Measurements from ENCODE around the gene NTPCR.

Gene NTPCR

GRCh38 chr1:232965124-232965911, 14.9 kb downstream of the NTPCR start:
- no peak for DNase-seq

- DNase-seq, result no peak
Measured at GRCh38 chr1:232965912-232966217, 15.5 kb downstream of the NTPCR start.

DNA sequence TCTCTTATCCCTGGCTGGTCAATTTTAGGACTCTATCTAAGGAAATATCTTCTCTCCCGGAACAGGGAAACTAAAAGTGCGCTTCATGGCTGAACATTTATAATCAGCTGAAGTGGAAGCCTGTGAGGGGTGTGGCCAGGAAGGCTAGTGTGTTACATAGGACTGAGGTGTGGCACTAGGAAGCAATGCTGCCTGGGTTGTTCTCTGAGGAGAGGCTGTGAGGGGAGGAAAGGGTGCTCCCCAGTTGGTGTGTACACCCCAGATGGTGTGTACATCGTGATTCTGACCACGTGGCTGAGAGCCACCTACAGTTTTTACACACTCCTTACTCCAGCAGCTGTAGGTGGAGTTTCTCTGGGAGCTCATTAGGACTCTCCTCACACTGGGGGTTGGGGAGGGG, 16.3 kb downstream of the NTPCR start:
- no peak for DNase-seq

- no peak for DNase-seq
Measured at GRCh38 chr1:232968391-232968790, 18.0 kb downstream of the NTPCR start.

- no peak for DNase-seq
Measured at GRCh38 chr1:232968965-232969364, 18.6 kb downstream of the NTPCR start.

DNA sequence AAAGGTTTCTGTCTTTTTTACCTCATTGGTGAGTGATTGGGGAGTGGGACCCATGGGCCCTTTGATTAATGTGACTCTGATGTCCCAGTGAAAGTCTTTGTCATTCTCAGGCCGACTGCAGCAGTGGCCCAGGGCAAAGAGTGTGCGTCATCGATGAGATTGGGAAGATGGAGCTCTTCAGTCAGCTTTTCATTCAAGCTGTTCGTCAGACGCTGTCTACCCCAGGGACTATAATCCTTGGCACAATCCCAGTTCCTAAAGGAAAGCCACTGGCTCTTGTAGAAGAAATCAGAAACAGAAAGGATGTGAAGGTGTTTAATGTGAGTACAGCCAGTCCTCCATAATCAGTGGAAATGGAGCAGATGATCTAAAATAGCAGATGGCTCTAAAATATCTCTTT, 19.4 kb downstream of the NTPCR start:
- no peak for DNase-seq

GRCh38 chr1:232970508-232970907, 20.1 kb downstream of the NTPCR start:
- no peak for DNase-seq

DNA sequence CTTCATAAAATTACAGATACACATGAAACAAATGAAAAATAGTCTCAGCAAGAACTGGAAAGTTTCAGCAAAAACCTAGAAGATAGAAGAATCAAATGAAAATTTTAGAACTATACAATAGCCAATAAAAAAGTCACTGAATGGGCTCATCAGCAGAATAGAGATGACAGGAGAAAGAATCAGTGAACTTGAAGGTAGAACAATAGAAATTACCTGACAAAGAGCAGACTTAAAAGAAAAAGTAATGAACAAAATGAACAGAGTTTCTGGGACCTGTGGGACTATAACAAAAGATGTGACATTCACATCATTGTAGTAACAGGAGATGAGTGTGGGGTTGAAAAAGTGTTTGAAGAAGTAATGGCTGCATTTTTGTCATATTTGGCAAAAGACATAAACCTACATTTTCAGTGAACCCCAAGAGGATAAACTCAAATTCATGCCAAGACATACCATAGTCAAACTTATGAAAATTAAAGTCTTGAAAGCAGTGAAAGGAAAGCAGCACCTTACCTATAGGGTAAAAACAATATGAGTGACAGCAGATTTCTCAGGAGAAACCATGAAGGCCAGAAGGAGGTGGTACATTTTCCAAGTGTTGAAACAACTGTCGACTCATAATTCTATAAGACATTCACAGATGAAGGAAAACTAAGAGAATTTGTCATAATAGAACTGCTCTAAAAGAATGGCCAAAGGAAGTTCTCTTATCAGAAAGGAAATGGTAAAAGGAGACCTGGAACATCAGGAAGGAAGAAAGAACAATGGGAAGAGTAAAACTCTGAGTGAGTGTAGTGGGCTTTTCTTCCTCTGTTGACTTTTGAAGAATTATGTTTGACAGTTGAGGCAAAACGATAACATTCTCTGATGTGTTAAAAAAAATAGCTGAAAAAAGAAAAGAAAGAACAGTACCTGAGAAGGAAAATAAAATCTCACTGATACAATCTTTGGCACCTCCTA, 23.5 kb downstream of the NTPCR start:
- no peak for DNase-seq

- no peak for DNase-seq
Measured at GRCh38 chr1:232974971-232975370, 24.6 kb downstream of the NTPCR start.

DNA sequence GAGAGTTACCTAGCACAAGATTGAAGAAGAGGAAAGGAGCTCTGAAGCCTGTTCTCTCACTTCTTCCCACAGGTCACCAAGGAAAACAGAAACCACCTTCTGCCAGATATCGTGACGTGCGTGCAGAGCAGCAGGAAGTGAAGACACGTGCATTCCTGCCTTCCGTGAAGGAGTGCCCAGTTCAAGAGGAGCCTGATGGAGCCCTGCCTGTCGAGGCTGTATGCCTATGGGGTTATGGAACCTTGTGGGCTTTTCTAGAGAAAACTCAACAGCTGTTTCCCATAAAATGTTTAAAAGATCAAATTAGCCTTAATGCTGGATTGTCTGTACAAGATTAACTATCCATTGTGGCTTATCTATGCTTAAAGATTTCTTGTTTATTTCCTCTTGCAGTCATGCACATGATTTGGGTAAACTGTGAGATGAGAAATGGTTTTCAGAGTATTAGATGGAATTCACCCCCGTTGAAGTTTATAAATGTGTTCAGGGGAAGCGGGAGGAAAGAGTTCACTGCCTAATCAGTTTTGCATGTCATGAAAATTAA, 27.8 kb downstream of the NTPCR start:
- DNase-seq, result no peak

DNA sequence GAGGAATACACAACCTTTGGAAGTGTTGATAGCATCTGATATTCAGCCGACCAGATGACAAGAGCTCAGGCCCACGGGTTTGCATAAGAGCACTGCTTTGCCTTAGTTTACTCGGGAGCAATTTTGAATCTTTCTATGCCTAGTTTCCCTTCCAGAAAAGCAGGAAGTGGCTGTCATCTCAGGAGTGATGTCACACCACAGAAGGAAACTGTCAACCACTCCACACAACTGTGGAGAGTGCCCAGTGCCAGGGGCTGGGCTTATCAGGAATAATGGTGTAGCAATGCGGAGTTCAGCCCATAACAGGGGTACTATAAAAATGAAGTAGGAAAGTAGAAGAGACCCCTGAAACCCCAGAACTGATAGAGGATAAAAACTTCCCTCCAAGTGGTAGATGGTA, 28.4 kb downstream of the NTPCR start:
- no peak for DNase-seq

DNA sequence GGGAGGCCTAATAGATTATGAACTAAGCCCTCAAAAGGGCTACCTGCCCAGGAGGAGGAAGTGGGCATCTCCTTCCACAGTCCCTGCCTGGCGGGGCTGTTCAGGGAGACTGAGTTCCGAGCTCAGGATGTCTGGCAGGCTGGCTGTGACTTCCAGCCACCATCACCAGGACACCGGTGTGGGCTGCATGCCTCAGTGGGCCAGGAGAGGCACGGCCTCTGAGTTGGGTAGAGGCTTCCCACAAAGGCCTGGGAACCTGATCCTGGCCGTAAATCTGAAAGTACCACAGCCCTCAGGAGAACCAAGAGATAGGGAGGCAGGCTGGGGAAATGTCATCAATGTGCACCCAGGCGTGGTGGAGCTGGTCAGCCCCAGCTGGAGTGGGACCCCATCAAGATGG, 29.1 kb downstream of the NTPCR start:
- no peak for DNase-seq

GRCh38 chr1:232980355-232980978, 30.1 kb downstream of the NTPCR start:
- DNase-seq, result no peak

GRCh38 chr1:232980986-232981560, 30.7 kb downstream of the NTPCR start:
- DNase-seq, result no peak

- DNase-seq, result no peak
Measured at GRCh38 chr1:232982238-232982944, 32.0 kb downstream of the NTPCR start.

GRCh38 chr1:232983375-232983774, 33.0 kb downstream of the NTPCR start:
- DNase-seq, result no peak

DNA sequence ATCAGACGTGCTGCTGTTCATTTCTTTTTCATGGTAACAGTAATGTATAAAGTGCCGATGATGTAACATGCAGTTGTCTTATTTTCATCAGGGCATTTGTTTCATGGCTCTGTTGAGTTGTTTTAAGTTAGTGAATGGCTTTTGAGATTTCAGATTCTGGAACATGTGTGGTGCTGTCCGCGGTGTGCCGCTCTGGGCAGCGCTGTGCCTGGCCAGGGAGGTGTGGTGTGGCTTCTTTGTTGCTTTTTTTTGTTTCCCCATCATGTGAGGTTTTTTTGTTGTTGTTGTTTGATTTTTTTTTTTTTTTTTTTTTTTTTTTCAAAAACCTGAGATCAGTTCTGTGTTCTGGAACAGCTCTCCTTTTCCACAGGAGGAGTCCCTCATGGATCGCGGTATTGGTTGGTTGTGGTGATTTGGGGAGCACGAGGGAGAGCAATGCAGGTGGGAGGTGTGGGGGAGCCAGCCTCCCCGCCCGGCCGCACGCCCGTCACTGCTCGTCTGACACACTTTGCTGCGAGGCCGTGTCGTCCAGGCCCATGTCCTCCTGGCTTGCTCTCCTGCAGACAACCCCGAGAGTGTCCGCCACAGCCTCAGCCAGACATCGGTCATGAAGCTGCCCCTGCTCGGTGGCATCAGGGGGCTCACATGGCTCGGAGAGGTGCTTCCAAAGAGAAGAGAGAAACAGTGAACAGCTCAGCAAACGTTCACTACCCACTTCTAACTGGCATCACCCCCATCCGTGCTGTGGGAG, 33.6 kb downstream of the NTPCR start:
- DNase-seq, result no peak

DNA sequence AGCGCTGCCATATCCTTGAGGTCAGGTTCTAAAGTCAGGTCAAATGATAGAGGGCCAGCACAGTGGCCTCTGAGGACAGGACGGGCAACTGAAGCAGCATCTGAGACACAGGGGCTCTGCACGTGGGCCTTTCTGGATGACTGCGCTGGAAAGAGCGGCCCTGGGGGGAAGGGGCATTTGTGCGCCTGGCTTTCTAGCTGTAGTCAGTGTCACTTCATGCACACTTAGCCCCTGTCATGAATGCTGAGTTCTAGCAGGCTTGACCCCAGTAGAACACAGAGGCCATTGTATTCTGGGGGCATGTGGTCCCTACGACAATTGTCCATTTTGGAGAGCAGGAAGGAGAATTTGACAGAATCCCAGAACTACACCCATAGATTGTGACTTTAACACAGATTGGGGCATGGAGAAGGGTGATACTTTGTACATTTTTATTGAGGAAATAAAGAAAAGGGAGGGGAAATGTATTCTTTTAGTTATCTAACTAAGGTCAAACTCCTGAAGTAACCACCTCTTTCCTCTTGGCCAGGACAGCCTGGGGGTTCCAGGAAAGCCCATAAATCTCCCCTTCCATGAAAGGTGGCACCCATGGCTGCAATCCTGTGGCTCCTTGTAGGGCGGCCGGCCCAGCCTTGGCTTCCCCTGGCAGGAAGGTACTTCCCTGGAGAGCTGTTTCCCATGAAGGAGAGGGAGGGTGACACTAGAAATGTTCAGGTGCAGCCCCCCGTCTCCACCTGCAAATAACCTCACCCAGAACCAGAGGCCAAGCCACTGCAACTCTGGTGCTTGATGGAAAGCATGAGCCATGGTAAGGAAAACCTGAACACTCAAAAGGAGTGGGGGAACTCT, 34.4 kb downstream of the NTPCR start:
- DNase-seq, result no peak

DNA sequence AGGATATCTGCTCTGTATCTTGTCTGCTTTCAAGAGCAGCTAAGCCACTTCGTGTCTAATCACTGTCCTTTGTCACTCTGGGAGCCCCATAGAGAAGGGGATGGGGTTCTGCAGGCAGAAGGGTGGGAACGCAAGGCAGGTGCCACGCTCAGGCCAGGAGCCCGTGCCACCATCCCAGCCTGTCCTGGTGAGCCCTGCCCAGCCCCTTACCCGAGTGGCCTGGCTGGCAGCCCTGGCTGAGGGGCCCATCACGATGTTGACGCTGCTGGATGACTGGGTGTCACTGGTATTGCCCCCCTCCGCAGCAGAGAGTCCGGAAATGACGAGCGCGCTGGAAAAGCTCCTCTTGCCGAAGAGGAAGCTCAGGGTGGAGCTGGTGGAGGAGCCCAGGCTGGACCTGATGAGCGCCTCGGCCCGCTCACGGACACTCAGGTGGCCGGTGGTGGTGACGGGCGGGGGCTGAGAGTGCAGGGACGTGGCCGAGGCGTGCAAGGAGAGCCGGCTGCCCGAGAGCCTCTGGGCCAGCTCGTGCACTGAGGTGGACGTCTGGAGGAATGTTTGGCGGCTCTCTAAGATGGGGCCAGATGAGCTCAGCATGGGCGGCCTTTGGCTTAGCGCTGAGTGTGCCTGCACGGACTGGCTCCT, 35.6 kb downstream of the NTPCR start:
- DNase-seq, result no peak

DNA sequence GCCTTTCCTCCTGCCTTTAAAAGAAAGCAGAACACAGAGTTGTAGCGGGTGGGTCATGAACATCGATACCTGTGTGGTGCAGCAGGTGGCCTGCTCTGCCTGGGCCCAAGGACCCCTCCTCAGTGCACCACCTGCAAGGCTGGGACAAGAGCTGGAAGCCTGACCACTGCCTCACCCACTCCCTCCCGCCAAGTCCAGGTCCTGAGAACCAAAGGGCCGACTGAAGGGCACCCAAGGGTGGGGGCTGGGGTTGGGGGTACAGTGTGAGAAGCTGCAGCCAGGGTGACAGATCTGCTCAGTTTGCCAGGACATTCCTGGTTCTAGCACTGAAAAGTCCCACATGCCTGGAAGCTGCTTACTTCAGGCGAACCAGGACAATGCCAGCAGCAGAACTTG, 36.1 kb downstream of the NTPCR start:
- DNase-seq, result no peak

Data from CD4-positive, alpha-beta T cell treated with Interleukin-15 for 1 hour (primary cell).